NCI-H2196 treated with DMSO at 0.1 percent for 48 hours (cell line): ENCODE results near the gene OSBPL6.
"Not testable (repeated sequence)": the region's sequence is repeated elsewhere in the genome, so short reads cannot be mapped to it uniquely, and the experiment has no call there.

ENCODE experiments used
- DNase-seq: peaks from one replicate; lab custom pipeline; 2025; ENCODE audit not compliant: unreplicated experiment; lab: John Stamatoyannopoulos, UW

The OSBPL6 gene

DNA sequence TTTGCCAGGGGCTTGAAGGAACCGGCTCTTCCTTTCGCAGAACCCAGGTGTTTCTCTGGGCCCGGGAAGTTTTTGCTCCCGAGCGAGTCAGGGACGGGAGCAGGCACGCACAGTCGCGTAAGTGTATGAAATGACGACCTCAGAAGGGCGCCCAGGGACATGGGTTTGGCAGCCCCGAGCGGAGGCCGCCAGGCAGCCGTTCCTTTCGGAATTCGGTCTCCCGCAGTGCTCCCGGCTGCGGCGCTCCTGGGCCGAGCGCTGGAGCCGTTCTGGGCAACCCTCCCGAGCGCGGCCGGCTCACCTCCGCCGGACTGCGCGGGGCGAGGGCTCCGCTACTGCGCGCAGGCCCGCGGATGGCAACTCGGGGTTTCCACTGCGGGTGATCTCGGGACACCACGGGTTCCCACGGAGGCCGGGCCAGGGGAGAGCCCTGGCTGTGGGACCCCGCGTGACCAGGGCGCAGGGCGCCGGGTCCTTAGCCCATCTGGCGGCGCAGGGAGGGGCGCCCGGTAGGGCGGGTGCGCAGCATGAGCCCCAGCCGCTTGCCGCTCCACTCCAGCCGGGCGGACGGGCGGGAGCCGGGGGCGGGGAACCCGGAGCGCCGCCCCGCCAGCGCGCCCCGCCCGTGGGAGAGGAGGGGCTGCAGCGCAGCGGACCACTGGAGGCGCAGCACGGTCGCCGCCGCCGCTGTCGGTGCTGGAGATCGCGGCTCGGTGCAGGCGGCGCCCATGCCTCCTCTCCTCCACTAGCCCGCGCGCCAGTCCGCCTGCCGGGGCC lies at the start of gene OSBPL6:
Gene OSBPL6, plus strand, starts transcription at position 690 of the 777 bp plus-strand sequence. CDS start 111,673 bp downstream, outside the sequence.
- DNase-seq = peak; percentile 43

DNA sequence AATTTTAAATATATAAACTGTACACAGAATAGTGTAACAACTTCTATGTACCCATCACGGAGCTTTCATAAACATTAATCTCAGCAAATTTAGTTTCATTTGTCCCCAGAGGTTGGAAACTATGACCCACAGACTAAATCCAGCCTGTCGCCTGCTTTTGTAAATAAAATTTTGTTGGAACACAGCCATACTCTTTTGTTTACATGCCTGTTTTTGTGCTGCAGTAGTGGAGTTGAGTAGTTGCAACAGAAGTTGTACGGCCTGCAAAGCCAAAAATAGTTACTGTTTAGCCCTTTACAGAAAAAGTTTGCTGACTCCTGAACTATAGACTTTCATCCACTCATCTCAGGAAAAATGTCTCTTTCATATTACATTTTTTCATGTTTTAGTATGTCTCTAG lies 42.3 kb upstream of the OSBPL6 start:
- DNase-seq = no peak

DNA sequence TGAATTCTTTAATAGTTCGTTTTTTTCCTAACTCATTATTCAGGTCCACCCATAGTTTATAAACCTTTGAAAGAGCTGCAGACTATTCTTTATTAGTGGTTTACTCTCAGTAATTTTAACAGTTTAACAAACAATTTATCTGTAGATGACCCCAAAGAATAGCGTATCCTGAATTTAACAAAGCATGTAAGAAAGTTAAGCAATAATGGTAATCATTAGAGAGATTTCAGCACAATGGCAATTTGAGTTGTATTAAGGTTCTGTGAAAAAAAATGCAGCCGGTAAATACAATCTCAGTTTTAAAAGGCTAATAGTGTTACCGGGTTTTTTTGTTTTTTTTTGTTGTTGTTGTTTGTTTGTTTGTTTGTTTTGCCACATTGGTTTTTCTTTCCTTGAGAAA lies 41.8 kb upstream of the OSBPL6 start:
- no peak for DNase-seq

DNA sequence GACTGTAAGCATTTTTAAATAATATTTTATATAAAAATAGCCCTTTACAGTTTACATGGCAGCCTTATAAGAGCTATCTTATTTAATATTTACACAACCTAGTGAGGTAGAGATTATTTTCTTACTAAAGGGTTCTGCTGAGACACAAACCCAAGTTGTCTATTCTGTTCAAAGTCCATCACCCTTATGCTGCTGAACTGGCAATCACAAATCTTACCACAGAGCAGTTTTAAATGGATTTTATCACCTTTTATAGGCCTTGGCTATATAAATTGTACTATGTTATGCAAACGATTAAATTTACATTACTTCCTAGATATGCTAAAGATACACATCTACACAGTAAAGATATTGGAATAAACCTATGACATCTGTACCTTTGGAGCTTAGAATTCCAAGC lies 41.3 kb upstream of the OSBPL6 start:
- no peak for DNase-seq

DNA sequence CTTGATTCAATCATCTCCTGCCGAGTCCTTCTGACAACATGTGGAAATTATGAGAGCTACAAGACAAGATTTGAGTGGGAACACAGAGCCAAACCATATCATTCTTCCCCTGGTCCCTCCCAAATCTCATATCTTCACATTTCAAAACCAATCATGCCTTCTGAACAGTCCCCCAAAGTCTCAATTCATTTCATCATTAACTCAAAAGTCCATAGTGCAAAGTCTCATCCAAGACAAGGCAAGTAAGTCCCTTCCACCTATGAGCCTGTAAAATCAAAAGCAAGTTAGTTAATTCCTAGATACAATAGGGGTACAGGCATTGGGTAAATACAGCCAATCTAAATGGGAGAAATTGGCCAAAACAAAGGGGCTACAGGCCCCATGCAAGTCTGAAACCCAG lies 40.4 kb upstream of the OSBPL6 start:
- DNase-seq = not testable (repeated sequence)

DNA sequence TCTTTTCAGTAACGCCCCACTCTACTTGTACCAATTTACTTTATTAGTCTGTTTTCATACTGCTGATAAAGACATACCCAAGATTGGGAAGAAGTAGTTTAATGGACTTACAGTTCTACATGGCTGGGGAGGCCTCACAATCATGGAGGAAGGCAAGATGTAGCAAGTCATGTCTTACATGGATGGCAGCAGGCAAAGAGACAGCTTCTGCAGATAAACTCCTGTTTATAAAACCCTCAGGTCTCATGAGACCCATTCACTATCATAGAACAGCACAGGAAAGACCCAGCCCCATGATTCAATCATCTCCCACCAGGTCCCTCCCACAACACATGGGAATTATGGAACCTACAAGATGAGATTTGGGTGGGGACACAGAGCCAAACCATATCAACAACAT lies 38.8 kb upstream of the OSBPL6 start:
- no peak for DNase-seq

DNA sequence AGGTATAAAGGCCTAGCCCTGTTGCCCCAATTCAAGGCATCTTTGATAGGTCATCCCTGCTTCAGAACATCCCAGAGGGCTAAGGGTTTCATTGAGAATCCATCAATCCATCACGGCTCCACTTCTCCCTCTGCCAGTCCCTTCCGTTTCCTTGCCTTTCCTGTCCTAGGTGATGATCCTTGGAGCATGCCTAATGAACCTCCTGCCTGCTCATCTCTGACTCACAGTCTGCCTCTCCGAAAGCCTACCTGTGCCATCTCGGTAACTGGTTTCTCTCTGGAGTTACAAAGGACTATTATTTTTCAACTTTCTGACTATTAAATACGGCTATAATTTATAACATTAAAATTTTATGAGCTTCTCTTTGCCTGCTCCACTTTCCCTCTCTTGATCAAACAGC lies 36.7 kb upstream of the OSBPL6 start:
- no peak for DNase-seq

DNA sequence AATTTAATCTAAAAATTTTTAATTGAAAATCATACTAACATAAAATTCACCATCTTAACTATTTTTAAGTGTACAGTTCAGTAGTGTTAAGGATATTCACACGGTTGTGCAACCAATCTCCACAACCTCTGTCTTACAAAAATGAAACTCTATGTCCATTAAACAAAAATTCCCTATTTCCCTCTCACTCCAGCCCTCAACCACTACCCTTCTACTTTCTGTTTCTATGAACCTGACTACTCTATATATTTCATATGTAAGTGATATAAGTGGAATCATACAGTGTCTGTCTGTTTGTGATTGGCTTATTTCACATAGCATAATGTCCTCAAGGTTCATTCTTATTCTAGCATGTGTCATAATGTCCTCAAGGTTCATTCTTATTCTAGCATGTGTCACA lies 34.3 kb upstream of the OSBPL6 start:
- DNase-seq = no peak

DNA sequence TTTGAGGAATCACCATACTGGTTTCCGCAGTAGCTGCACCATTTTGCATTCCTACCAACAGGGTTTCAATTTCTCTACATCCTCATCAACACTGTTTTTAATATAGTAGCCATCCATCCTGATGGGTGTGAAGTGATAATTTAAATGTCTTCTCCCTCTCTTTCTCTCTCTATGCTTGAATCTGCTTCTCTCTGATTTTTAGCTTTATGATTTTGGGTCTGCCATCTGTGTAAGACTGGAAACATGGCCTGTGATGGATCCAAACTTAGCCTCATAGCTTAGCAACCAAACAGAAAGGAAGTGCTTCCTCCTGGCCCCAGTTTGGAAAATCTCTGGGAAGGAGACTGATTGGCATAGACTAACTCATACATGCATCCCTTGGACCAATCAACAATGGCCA lies 33.7 kb upstream of the OSBPL6 start:
- no peak for DNase-seq

DNA sequence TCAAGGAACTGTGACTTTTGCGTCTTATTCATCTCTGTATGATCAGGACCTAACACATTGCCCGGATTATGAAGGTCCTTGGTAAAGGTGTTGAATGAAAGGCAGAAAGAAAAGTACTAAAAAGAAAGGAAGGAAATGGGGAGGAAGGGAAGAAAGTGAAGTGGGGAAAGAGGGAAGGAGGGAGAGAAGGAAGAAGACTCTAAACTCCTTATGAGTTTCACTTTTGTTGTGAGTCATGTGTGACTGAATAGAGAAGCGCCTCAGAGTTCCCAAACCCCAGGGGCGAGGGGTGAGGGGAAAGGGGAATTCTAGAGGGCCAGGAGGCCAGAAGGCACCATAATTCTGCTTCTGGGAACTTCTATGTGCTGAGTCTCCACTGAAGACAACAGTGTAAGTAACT lies 30.9 kb upstream of the OSBPL6 start:
- no peak for DNase-seq

DNA sequence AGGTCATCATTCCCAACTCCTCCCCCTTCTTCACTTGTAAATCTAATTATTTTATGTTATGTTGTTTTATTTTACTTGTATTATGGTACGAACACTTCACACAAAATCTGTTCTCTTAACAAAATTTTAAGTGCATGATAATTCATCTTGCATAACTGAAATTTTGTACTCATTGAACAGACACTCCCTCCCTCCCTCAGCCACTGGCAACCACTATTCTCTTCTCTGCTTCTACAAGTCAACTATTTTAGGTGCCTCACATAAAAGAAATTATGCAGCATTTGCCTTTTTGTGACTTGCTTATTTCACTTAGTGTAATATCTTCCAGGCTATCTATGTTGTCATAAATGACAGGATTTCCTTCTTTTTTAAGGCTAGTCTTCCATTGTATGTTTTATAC lies 30.4 kb upstream of the OSBPL6 start:
- no peak for DNase-seq

DNA sequence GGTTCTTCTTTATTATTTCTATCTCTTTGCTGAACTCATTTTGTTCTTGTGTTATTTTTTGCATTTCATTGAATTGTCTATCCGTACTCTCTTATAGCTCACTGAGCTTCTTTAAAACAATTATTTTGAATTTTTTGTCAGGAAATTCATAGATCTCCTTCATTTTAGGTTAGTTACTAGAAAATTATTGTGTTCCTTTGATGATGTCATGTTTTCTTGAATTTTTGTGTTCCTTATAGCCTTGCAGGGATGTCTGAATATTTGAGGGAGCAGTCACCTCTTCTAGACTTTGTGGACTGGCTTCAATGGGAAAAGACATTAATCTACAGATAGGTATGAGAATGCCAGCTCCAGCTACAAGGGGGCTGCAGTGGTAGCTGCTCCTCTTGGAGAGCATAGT lies 20.7 kb upstream of the OSBPL6 start:
- no peak for DNase-seq

DNA sequence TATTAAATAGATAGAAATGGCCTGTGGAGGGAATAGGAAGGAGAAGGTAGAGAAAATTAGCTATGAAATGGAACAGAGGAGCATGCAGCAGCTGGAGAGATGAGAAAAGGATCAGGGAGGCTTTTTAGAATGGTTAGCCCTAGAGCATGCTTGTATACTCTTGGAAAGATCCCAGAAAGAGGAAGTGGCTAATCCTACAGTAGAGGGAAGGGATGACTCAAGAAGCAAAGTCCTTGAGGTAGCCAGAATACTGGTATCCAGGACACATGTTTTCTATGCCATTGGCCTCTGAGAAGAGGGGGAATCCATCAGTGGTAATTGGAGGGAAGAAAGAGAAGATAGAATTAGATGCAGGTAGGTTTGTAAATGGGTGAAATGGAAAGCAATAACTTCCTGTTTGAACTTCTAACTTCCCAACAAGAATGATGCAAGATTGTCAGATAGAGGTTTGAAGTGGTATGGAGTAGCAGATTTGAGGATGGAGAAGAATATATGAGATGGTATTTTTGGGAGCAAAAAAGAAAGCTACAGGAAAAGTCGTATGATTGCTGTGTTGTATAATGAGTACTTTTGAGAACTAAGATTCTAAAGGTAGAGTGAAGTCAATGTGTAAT lies 17.1 kb upstream of the OSBPL6 start:
- no peak for DNase-seq

DNA sequence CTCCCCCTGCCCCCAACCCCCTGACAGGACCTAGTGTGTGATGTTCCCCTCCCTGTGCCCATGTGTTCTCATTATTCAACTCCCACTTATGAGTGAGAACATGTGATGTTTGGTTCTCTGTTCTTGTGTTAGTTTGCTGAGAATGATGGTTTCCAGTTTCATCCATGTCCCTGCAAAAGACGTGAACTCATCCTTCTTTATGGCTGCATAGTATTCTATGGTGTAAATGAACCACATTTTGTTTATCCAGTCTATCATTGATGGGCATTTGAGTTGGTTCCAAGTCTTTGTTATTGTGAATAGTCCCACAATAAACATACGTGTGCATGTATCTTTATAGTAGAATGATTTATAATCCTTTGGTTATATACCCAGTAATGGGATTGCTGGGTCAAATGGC lies 13.7 kb upstream of the OSBPL6 start:
- DNase-seq = not testable (repeated sequence)

DNA sequence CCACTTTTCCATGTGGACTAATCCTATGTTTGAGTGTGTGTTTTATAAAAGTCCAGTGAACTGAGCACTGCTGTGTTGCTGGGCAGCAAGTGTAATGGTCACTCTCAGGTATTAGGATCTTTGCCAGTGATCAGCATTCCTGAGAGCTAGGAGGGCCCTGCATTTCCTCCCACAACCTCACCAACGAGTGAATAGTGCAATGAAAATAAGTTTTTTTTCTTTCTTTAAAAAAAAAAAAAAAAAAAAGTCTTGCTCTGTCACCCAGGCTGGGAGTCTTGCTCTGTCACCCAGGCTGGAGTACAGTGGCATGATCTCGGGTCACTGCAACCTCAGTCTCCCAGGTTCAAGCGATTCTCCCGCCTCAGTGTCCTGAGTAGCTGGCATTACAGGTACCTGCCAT lies 6.5 kb upstream of the OSBPL6 start:
- no peak for DNase-seq

DNA sequence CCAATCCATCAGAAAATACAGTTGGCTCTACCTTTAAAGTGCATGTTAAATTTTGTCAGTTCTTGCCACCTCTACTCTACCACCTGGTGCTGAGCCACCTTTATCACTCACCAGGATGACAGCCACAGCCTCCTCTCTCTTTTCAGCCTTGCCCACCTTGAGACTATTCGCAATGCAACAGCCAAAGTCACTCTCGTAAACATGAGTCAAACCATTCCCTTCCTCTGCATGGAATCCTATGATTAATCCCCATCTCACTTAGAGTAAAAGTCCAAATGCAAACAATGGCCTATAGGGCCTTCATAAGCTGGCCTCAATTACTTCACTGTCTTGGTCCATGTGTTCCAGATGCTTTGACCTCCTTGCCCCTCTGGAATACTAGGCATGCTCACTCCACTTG lies 5.8 kb upstream of the OSBPL6 start:
- DNase-seq = no peak

DNA sequence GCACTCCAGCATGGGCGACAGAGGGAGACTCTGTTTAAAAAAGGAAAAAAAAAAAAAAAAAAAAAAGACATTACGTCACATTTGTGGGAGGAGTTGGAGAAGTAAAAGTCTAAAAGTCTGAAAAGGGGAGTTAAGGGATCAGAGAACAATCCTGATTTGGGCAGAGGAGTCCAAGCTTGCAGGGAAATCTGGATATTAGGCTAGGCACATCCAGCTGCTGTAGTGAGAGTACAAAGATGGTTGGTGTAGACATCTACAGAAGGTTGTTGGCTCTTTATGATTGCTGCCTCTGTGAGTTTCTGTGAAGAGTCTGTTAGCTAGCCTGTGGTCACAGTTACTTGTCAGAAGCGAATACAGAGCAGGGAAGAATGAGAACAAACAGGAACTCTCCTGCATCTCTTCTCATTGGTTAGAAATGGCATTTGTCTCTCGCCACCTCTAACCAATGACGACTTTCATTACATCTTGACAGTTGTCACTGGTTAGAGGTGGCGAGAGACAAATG lies 3.3 kb upstream of the OSBPL6 start:
- DNase-seq = no peak

DNA sequence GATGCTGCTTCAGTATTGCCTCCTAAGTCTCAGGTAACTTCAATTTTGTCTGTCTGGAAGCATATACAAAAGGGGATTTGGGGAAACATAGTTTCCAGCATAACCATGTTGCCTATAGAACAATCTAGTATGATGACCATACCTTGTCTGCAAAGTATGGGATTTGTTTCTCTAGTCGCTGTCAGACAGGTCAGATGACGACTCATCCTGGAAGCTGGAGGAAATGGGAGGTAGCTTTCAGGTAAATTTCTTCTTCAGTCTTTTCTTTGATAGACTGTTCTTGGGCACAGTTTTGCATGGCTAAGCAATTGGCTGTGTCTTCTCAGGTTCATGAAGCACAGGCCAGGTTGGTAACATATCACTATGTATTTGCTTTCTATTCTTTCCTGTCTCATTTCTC lies 2.8 kb upstream of the OSBPL6 start:
- DNase-seq = no peak

DNA sequence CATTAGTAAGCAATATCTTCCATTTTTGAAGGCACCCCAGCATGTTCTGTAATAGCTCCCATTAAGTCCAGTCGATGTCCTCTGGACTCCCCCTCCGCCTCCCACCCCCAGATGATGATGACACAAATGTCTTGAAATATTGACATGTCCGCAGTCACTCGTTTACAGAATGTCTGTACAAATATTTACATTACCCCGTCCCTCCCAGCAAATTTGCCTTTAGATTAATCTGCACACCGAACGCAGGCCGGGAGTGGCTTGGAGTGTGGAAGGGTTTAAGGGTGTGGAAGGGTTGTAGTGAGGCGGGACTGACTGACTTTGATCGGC lies 853 bp upstream of the OSBPL6 start:
- DNase-seq = no peak

DNA sequence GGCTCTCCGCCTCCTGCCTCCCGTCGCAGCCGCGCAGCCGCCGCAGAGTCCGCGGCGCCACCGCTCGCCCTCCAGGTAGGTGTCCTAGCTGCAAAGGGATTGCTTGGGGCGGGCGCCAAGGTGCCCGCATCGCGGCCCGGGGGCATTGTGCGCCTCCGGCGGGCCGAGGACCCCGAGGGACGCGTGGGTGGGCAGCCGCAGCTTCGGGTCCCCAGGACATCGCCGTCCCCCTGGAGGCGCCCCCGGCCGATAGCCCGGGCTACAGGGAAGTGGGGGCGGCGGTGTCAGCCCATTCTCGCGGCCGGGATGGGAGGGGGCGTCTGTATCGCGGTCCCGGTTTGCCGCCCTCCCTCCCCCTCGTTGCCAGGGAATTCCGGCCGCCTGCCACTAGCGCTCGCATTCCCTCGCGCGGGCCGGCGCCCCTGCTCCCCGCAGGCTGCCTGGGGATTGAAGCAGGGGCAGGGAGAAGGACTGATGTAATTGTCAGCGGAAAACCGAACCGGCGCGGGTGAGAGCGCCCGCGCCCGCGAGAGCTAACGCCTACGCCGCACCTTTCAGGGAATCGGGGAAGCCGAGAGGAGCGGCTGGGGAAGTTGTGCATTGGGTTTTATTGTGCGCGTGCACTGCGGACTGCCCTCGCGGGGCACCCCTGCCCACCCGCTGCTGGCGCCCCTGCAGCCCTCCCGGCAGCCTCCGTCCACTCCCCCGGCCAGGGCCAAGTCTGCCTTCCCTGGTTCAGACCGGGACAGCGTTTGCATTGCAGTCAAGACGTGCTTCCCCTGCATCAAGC lies 483 bp downstream of the OSBPL6 start:
- DNase-seq = no peak

DNA sequence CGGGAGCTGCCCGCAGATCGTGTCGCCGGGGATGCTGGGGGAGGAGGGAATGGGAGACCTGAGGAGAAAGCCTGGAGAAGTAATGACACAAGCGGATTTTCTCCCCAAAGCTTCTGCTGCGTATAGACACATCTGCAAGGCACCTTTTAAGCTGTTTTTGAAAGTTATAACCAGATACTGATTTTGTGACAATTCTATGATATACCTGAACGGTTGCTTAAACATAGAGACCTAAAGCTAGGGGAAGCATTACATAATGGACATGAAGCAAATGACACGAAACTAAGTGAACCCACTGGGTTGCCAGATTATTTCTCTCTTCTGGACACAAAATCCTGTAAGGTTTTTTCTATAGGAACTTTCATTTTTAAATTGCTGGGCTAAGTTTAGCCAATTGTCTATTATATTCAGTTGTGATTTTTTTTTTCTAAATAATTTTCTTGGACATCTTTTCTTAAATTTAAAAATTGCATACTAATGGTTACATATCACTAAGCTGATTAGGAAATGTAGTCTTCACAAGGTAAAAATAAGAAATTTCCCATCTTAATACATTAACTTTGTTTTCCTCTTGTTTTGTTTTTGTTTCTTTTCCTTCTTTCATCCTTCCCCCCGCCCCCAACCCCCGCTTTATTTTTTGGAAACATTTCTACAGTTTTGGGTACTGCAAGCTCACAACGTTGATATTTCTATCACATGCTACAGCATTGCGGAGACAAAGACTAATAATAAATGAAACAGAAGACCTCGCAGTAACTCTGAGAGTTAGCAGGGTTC lies 1.3 kb downstream of the OSBPL6 start:
- no peak for DNase-seq
